Rectal smooth muscle tissue (tissue), 1 donor: ENCODE measurements around the gene USP24.
"Not testable (repeated sequence)": the region's sequence is repeated elsewhere in the genome, so short reads cannot be mapped to it uniquely, and the experiment has no call there.

ENCODE experiments used
- H3K27ac ChIP-seq: one replicate; pipeline ENCODE4 v1.7.0; 2013; ENCODE audit warnings: low read depth, low read length, inconsistent platforms
- H3K27me3 ChIP-seq: one replicate; pipeline ENCODE4 v1.7.0; 2013; ENCODE audit warnings: low read length; ENCODE audit not compliant: control insufficient read depth, insufficient read depth
- H3K36me3 ChIP-seq: one replicate; pipeline ENCODE4 v1.7.0; 2013; ENCODE audit warnings: low read length; ENCODE audit not compliant: control insufficient read depth, insufficient read depth
- H3K4me1 ChIP-seq: one replicate; pipeline ENCODE4 v1.7.0; 2013; ENCODE audit warnings: low read length; ENCODE audit not compliant: control insufficient read depth, insufficient read depth
- H3K4me3 ChIP-seq: one replicate; pipeline ENCODE4 v1.7.0; 2013; ENCODE audit warnings: low read length
- H3K9ac ChIP-seq: one replicate; pipeline ENCODE4 v1.7.0; 2013; ENCODE audit warnings: low read length

Gene USP24

DNA sequence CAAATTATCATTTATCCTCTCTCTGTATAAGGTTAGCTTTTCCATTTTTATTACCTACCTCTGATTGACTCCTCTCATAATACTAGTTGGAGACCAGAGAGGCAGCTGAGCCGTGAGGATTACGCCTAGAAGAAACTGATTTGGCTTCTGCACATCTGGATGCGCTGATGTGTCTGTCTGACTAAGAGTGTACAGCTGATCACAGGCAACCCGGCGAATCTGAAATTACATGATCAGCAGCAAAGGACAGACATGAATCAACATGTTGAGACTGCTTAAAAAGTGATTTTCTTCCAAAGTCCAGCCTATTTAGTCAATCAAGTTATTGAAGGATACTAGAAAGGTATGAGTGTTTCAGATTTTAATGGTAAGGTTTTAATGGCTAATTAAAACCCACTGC is 94.6 kb downstream of the USP24 start:
- H3K4me1 ChIP-seq = no peaks in the 10 kb centered on the region
- peaks cover 35% of the 10 kb centered on the region for H3K36me3 ChIP-seq
- H3K27ac ChIP-seq = no peak overlapping the region
- H3K27me3 ChIP-seq = no peaks in the 10 kb centered on the region
- no peak overlapping the region for H3K4me3 ChIP-seq
- no peak overlapping the region for H3K9ac ChIP-seq

DNA sequence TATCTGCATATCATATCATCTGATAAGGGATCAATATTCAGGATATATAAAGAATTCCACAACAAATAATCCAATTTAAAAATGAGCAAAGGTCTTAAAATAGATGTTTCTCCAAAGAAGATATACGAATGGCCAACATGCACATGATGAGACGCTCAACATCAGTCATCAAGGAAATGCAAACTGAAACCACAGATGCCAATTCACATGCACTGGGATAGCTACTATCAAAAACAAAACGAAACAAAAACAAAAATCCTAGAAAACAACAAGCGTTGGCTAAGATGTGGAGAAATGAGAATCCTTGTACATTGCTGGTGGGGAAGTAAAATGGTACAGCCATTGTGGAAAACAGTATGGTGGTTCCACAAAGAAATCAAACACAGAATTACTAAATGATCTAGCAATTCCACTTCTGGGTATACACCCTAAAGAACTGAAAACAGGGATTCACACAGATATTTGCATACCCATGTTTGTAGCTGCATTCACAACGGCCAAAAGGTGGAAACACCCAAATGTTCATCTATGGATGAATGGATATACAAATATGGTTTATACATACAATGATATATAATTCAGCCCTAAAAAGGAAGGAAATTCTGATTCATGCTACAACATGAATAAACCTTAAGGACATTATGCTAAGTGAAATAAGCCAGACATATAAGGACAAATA is 96.4 kb downstream of the USP24 start:
- no peak overlapping the region for H3K4me3 ChIP-seq
- H3K27me3 ChIP-seq = no peaks in the 10 kb centered on the region
- H3K36me3 ChIP-seq = peaks cover 28% of the 10 kb centered on the region
- H3K4me1 ChIP-seq = no peaks in the 10 kb centered on the region
- no peak overlapping the region for H3K9ac ChIP-seq
- no peak overlapping the region for H3K27ac ChIP-seq

DNA sequence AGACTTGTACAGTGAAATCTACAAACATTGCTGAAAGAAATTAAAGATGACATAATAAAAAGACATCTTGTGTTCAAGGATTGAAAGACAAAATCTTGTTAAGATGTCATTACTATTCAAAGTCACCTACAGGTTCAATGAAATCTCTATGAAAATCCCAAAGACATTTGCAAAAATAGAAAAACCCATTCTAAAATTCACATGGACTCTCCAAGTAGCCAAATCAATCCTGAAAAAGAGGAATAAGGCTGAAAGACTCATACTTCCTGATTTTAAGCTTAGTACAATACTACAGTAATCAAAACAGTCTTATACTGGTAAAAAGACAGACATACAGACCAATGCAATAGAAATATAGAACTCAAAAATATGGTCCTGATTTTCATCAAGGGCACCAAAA is 97.2 kb downstream of the USP24 start:
- H3K27ac ChIP-seq = no peak overlapping the region
- H3K9ac ChIP-seq = no peak overlapping the region
- H3K27me3 ChIP-seq = no peaks in the 10 kb centered on the region
- no peak overlapping the region for H3K4me3 ChIP-seq
- peaks cover 23% of the 10 kb centered on the region for H3K36me3 ChIP-seq
- no peaks in the 10 kb centered on the region for H3K4me1 ChIP-seq

DNA sequence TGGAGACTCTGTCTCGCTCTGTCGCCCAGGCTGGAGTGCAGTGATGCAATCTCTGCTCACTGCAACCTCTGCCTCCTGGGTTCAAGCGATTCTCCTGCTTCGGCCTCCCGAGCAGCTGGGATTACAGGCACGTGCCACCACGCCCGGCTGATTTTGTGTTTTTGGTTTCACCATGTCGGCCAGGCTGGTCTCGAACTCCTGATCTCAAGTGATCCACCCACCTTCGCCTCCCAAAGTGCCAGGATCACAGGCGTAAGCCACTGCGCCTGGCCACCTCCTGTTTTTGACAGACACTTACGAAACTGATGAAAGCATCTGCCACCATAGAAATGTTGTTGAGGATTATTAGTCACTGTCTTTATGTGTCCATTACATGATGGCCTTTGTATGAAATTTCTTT is 106.2 kb downstream of the USP24 start:
- not testable (repeated sequence) for H3K4me1 ChIP-seq, H3K9ac ChIP-seq, H3K27me3 ChIP-seq, H3K4me3 ChIP-seq, H3K27ac ChIP-seq
- peaks cover 11% of the 10 kb centered on the region for H3K36me3 ChIP-seq

DNA sequence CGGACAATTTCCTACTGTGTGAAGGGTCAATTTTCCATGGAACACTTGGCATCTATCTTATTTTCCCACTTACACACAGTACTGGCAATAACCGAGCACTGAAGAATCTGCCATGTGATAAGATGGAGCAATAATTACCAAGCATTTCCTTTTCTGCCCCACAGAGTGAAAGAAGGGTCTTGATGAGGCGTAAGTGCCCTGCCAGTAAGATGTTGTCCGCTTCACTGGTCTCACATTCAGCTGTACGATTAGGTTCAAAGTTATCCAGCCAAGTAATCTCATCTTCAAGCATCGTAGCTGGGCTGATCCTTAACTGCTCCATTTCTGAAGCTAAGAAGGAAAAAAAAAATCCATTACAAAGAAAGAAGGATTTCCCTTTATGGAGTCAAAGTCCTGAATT is 108.1 kb downstream of the USP24 start:
- Histone ChIP-seq H3K36me3 (peaks cover 16% of the 10 kb centered on the region), H3K9ac (no peak overlapping the region), H3K27ac (no peak overlapping the region), H3K4me1 (no peaks in the 10 kb centered on the region), H3K4me3 (no peak overlapping the region), H3K27me3 (no peaks in the 10 kb centered on the region)

DNA sequence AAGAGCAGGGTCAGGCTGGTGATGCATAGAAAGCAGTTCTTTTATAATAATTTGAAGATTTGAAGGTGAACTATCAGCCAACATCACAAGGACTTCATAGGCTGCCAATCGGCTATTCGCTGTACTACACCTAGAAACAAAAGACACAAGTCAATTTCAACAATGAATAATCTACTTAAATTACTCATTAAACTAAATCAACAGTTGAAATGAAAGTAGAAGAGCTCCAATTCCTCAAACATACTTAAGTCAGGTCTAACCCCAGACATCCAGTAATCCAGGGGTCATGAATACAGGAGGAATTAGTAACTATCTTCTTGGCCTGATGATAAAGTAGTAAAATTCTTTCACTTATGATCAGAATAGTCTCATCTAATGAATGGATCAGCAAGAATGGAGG is 111.3 kb downstream of the USP24 start:
- Histone ChIP-seq H3K9ac (no peak overlapping the region), H3K4me3 (no peak overlapping the region), H3K4me1 (no peaks in the 10 kb centered on the region), H3K36me3 (peaks cover 18% of the 10 kb centered on the region), H3K27me3 (no peaks in the 10 kb centered on the region), H3K27ac (no peak overlapping the region)

DNA sequence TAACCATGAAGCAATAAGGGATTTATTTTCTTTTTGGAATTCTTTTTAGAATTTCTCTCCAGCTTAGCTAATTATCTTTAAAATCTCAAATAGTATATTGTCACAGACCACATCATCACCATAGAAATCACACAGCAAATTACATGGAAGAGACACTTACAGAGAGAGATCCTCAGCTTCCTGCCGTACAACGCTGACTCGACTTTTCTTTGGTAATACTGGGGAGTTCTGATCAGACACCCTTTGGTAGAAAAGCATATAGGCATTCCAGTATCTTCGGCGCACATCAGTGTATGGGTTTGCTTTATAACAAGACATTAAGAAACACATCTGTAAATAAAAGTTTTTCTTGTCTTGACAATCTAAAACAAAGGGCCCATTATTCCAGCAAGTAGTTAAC is 120.1 kb downstream of the USP24 start:
- H3K27ac ChIP-seq = no peak overlapping the region
- peaks cover 44% of the 10 kb centered on the region for H3K36me3 ChIP-seq
- no peak overlapping the region for H3K4me3 ChIP-seq
- no peak overlapping the region for H3K9ac ChIP-seq
- no peaks in the 10 kb centered on the region for H3K4me1 ChIP-seq
- no peaks in the 10 kb centered on the region for H3K27me3 ChIP-seq

DNA sequence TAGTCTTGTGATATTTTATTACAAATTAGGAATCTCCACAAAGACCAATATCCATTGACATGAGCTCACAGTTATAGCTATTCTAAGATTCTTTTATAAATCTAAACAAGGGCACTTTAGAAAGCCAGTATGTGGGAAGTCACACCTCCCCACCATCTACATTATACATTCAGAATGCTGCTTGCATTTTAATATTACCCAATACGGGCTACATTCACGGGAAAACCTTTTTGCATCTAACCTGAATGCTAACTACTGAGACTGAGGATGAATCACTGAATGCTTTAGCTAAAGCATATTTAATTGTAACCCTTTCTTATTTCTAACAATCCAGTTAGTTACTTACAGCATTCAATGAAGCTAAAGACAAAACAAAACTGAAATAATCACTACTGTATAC is 122.7 kb downstream of the USP24 start:
- Histone ChIP-seq H3K27me3 (no peaks in the 10 kb centered on the region), H3K4me1 (no peaks in the 10 kb centered on the region), H3K4me3 (no peak overlapping the region), H3K36me3 (peaks cover 48% of the 10 kb centered on the region), H3K9ac (no peak overlapping the region), H3K27ac (no peak overlapping the region)

DNA sequence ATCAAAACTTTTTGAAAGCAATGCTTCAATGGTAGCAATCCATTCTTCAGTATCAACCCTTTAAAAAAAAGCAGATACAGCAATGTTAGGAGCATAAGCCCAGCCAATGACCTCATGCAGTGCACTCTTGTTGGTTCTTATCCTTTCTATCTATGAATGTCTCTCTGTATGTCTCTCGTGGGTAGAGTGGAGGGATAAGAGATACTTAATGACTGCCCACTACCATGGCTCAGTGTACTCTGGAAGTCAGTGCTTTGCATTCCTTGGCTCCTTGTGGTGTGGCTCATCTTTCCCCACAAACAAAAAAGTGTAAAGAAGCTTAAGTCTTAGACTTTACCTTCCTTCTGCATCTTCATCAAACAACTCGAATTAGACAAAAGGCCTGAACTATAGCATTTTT is 125.5 kb downstream of the USP24 start:
- Histone ChIP-seq H3K36me3 (peaks cover 50% of the 10 kb centered on the region), H3K4me1 (no peaks in the 10 kb centered on the region), H3K27ac (no peak overlapping the region), H3K4me3 (no peak overlapping the region), H3K9ac (no peak overlapping the region), H3K27me3 (no peaks in the 10 kb centered on the region)

DNA sequence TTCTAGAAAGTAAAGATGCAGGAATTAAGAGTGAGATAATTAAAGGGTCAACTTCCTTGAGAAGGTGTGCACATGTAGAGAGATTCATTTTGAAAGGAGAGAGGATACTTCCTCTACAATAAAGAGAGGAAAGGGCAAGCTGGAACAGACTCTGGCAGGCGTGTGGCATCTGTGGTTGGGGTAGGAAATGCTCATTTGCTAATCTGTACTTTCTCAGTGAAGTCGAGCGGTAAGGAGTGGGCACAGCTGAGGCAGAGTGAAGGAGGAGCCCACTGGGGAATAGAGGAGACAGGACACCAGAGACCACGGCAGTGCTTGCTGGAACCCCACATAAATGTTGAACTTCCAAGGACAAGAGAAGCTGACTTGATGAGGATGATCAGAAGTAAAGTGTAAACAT is 126.8 kb downstream of the USP24 start:
- Histone ChIP-seq H3K4me3 (no peak overlapping the region), H3K9ac (no peak overlapping the region), H3K27me3 (no peaks in the 10 kb centered on the region), H3K27ac (no peak overlapping the region), H3K36me3 (peaks cover 44% of the 10 kb centered on the region), H3K4me1 (no peaks in the 10 kb centered on the region)

DNA sequence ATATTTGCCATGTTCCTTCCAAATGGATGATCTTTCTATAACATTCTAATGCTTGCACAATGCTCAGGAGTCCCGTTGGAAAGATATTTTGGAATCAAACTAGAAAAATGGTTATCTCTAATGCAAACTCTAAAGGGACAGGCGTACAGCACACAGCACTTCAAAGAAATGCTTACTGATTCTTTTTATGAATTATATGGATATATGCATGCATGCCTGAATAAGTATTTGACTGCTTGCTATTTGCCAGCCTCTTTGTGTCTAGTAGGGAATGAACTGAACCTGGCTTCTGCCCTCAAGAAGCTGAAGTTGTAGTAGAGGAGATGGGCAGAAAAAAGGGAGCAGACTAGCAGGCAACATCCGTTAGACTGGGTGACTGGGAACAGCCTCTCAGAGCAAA is 127.7 kb downstream of the USP24 start:
- H3K36me3 ChIP-seq = peaks cover 41% of the 10 kb centered on the region

DNA sequence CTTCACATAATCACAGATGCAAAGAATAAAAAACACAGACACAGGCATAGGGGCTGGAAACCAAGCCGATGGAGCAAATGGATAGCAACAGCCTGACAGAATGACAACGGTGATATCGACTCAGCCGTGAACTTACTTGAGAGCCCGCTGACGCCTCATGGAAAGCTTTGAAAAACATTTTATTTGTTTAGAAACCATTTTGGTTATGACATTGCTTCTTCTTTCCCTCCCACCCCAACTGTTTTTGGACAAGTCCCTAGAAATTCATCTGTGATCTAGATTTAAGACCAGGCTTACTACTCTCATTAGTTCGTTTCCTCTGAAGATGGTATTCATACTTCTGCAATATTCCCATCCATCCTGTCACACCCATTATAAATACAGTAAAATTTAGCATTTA is 130.9 kb downstream of the USP24 start:
- no peak overlapping the region for H3K4me3 ChIP-seq

More for the DNA sequence above, 127.7 kb downstream of the USP24 start:
- Histone ChIP-seq H3K27me3 (no peaks in the 10 kb centered on the region), H3K9ac (no peak overlapping the region), H3K4me1 (no peaks in the 10 kb centered on the region), H3K27ac (no peak overlapping the region), H3K4me3 (no peak overlapping the region)

DNA sequence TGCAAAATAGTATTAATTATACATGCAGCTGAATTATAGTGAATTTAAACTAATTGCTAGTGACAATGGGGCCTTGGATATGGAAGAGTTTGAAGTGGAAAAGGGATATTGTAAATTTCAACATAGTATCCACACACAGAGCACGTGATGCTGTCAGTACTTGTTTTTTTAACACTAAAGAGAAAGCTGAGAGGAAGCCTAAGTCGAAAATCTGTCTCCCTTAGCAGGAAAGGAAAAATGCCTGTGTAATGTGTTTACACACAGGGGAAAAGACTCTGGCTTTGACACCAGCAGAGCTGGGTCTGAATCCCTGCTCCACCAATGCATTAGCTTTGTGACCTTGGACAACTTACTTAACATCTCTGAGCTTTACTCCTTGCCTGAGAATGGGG is 133.3 kb downstream of the USP24 start:
- Histone ChIP-seq H3K4me3 (no peak overlapping the region), H3K4me1 (no peaks in the 10 kb centered on the region), H3K9ac (no peak overlapping the region), H3K27me3 (no peaks in the 10 kb centered on the region), H3K36me3 (peaks cover 31% of the 10 kb centered on the region), H3K27ac (no peak overlapping the region)

More for the DNA sequence above, 130.9 kb downstream of the USP24 start:
- H3K27ac ChIP-seq = no peak overlapping the region
- peaks cover 38% of the 10 kb centered on the region for H3K36me3 ChIP-seq
- H3K4me1 ChIP-seq = no peaks in the 10 kb centered on the region
- no peak overlapping the region for H3K9ac ChIP-seq
- H3K27me3 ChIP-seq = no peaks in the 10 kb centered on the region
